ENCODE results near the gene TSPAN12. TPM values are rescaled to one million over a fixed set of nuclear protein-coding genes. Genes with fewer than 3 reads are reported as not detected.
A peak's percentile ranks its signal among the peaks of the same experiment; 100 is the strongest.
"Not testable (repeated sequence)": the region's sequence is repeated elsewhere in the genome, so short reads cannot be mapped to it uniquely, and the experiment has no call there.

Gene TSPAN12, protein sequence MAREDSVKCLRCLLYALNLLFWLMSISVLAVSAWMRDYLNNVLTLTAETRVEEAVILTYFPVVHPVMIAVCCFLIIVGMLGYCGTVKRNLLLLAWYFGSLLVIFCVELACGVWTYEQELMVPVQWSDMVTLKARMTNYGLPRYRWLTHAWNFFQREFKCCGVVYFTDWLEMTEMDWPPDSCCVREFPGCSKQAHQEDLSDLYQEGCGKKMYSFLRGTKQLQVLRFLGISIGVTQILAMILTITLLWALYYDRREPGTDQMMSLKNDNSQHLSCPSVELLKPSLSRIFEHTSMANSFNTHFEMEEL
- not detected in 2 replicates for total RNA-seq (2022)
- Bru-seq, nascent RNA = percentile 2 among the genes with signal in this experiment
- BruChase-seq, experiment 1, labeled RNA remaining after a 6-hour chase = percentile 5 among the genes with signal in this experiment
- BruChase-seq, experiment 2, labeled RNA remaining after a 2-hour chase = percentile 4 among the genes with signal in this experiment
- long read RNA-seq = 0 reads

DNA sequence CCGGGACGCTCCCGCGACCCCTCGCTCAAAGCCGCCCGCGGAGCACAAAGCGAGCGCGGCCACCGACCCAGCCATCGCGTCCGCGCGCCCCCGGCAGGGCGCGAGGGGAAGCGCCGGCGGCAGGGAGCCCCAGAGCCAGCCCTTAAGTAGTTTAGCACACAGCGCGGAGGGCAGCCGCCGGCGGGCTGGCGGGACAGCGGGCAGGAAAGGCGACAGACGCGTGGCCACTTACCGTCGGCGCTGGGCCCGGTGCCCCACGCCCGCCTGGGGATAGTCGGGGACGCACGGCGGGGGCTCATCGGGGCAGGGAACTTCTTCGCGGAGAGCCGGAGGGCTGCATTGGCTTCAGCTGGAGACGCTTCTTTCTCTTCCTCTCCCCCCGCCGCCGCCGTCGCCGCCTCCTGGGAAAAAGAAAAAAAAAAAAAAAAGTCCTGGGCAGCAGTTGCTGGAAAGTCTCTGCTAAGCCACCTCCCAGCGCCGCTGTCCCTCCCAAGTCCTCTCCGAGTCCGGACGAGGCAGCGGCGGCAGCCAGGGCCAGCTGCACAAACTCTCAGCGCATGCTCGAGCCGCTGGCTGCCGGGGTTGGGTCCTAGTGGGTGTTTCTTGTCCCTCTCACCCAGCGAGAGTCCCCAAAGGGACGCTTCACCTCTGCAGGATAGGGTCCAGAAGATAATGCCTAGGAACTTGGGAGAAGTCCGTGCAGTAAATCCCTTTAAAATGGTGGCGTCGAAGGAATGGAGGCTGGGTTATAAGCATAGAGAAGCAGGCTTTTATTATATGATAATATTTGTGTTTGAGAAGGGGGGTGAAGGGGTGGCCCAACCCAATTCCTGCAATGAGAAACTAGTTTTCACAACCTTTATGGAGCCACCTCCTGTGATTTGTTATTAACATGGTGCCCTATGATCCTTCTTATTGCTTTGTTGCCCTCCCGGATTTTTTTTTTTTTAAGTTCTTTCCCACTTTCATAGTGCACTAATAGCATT lies at the start of gene TSPAN12:
TSS of gene TSPAN12 (minus strand) at position 557 of the 986 bp plus-strand sequence. CDS start 1,381 bp downstream, outside the sequence.
- Mint-ChIP-seq H3K4me1 (ENCODE audit: insufficient read depth, unreplicated experiment) (no peaks in the 10 kb centered on the region), H3K9me3 (ENCODE audit: unreplicated experiment) (no peaks in the 10 kb centered on the region), H3K27me3 (ENCODE audit: insufficient read depth, unreplicated experiment) (peaks cover 98% of the 10 kb centered on the region), H3K27ac (ENCODE audit: low read depth, unreplicated experiment) (no peak within 1 kb of the TSS), H3K4me3 (ENCODE audit: unreplicated experiment) (peak within 1 kb of the TSS; percentile 80), H3K36me3 (ENCODE audit: insufficient read depth, unreplicated experiment) (no peaks in the 10 kb centered on the region)
- CTCF ChIA-PET = interaction anchor here (0.6 to 0.7 kb wide), 4 partner anchors 9 to 238 kb away, joined by 3 read pairs; no protein-coding TSS in a partner anchor
- TF ChIP-seq, protein P1, sequence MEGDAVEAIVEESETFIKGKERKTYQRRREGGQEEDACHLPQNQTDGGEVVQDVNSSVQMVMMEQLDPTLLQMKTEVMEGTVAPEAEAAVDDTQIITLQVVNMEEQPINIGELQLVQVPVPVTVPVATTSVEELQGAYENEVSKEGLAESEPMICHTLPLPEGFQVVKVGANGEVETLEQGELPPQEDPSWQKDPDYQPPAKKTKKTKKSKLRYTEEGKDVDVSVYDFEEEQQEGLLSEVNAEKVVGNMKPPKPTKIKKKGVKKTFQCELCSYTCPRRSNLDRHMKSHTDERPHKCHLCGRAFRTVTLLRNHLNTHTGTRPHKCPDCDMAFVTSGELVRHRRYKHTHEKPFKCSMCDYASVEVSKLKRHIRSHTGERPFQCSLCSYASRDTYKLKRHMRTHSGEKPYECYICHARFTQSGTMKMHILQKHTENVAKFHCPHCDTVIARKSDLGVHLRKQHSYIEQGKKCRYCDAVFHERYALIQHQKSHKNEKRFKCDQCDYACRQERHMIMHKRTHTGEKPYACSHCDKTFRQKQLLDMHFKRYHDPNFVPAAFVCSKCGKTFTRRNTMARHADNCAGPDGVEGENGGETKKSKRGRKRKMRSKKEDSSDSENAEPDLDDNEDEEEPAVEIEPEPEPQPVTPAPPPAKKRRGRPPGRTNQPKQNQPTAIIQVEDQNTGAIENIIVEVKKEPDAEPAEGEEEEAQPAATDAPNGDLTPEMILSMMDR (IDR thresholded peaks at IDR 0.05; ENCODE audit: unreplicated experiment) = peak; percentile 35
- intact Hi-C loops (cut with micrococcal nuclease) = loop anchor here (2.0 kb wide), 1 partner anchor 65 kb away; no protein-coding TSS in a partner anchor
- no TSS peak for BruUV-seq (replicated peaks)
- POLR2A ChIA-PET = no interaction called here
- peak; percentile 52 for DNase-seq (ENCODE audit: unreplicated experiment)

DNA sequence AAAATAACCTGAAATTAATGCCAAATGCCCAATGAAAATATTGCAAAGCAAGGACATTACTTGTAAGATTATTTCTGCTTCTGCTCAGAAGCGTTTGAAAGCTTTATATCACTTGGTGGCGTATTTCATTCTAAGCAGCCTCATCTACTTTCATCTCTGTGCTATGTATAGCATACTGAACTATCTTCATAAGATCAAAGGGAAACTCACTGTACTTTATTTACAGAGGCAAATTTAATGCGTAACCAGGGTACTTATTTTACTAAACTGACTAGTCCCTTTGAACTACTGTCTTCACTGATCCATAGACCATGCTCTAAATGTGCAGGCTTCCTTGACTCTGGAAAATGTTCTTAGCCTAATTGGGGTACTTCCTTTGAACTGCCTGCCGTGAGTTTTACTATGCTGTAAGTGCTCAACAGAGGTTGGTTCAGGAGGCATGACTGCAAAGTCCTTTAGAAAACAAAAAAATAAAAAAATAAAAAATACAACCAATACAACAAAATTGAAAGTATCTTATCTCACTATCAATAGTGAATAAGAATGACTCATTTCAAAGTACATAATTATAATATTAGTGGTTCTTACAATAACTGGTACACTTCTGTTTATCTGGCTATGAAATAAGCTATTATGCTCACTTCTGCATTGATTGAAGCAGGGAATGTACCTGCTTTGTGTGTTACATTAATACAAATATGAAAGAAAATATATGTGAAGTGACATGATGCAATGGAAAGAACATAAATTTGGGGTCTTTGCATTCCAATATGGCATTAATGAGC lies 41.0 kb upstream of the TSPAN12 start:
- Mint-ChIP-seq H3K27ac (ENCODE audit: low read depth, unreplicated experiment) (no peak overlapping the region), H3K27me3 (ENCODE audit: insufficient read depth, unreplicated experiment) (peaks cover 18% of the 10 kb centered on the region), H3K36me3 (ENCODE audit: insufficient read depth, unreplicated experiment) (no peaks in the 10 kb centered on the region), H3K4me1 (ENCODE audit: insufficient read depth, unreplicated experiment) (no peaks in the 10 kb centered on the region), H3K4me3 (ENCODE audit: unreplicated experiment) (no peak overlapping the region), H3K9me3 (ENCODE audit: unreplicated experiment) (no peaks in the 10 kb centered on the region)
- ChIA-PET POLR2A (no interaction called here), CTCF (interaction anchor here (1.0 kb wide), 1 partner anchor 43 kb away, joined by 3 read pairs; no protein-coding TSS in a partner anchor)
- BruUV-seq (replicated peaks) = no TSS peak
- TF ChIP-seq, protein P1 (IDR thresholded peaks at IDR 0.05; ENCODE audit: unreplicated experiment) = no peak
- DNase-seq (ENCODE audit: unreplicated experiment) = no peak
- intact Hi-C loops (cut with micrococcal nuclease) = no loop called here

- CTCF ChIA-PET = interaction anchor here (1.7 kb wide), 1 partner anchor 19 kb away, joined by 4 read pairs; no protein-coding TSS in a partner anchor
- BruUV-seq (replicated peaks); H3K36me3 Mint-ChIP-seq (ENCODE audit: insufficient read depth, unreplicated experiment); intact Hi-C loops (cut with micrococcal nuclease); H3K27ac Mint-ChIP-seq (ENCODE audit: low read depth, unreplicated experiment); H3K27me3 Mint-ChIP-seq (ENCODE audit: insufficient read depth, unreplicated experiment); H3K4me3 Mint-ChIP-seq (ENCODE audit: unreplicated experiment); DNase-seq (ENCODE audit: unreplicated experiment); H3K4me1 Mint-ChIP-seq (ENCODE audit: insufficient read depth, unreplicated experiment); H3K9me3 Mint-ChIP-seq (ENCODE audit: unreplicated experiment); POLR2A ChIA-PET: not testable (repeated sequence)
These were observed 37.3 kb upstream of the TSPAN12 start for GRCh38 chr7:120895253-120895652.

GRCh38 chr7:120885602-120886001 lies 27.7 kb upstream of the TSPAN12 start:
- POLR2A ChIA-PET; H3K27ac Mint-ChIP-seq (ENCODE audit: low read depth, unreplicated experiment); BruUV-seq (replicated peaks); H3K4me3 Mint-ChIP-seq (ENCODE audit: unreplicated experiment); CTCF ChIA-PET; H3K9me3 Mint-ChIP-seq (ENCODE audit: unreplicated experiment); H3K4me1 Mint-ChIP-seq (ENCODE audit: insufficient read depth, unreplicated experiment); H3K36me3 Mint-ChIP-seq (ENCODE audit: insufficient read depth, unreplicated experiment); DNase-seq (ENCODE audit: unreplicated experiment); intact Hi-C loops (cut with micrococcal nuclease): not testable (repeated sequence)
- H3K27me3 Mint-ChIP-seq (ENCODE audit: insufficient read depth, unreplicated experiment) = peaks cover 50% of the 10 kb centered on the region
